ENCODE data around the gene STK36.

Gene STK36

GRCh38 chr2:218671654-218672566, at the start of gene STK36, which contains the start of gene RNF25:
STK36 (plus strand) TSS chr2:218672086; CDS start chr2:218672830, 744 bp downstream.
RNF25 (minus strand) TSS chr2:218672002; CDS start chr2:218671970, 32 bp downstream.
- peak; percentile 85 for DNase-seq

GRCh38 chr2:218622606-218623365, 49.1 kb upstream of the STK36 start:
- DNase-seq: no peak

- DNase-seq: no peak
These were observed 48.5 kb upstream of the STK36 start for GRCh38 chr2:218623366-218623705.

- DNase-seq: no peak
These were observed 45.5 kb upstream of the STK36 start for GRCh38 chr2:218626369-218626768.

- no peak for DNase-seq
These were observed 43.9 kb upstream of the STK36 start for GRCh38 chr2:218627939-218628338.

GRCh38 chr2:218631837-218632236, 40.0 kb upstream of the STK36 start:
- no peak for DNase-seq

GRCh38 chr2:218635719-218636118, 36.2 kb upstream of the STK36 start:
- DNase-seq: no peak

GRCh38 chr2:218638372-218638771, 33.5 kb upstream of the STK36 start:
- DNase-seq: no peak

- no peak for DNase-seq
These were observed 29.7 kb upstream of the STK36 start for GRCh38 chr2:218642121-218642656.

GRCh38 chr2:218642786-218643185, 29.1 kb upstream of the STK36 start:
- DNase-seq: no peak

GRCh38 chr2:218643751-218644310, 28.1 kb upstream of the STK36 start:
- DNase-seq: no peak

- no peak for DNase-seq
These were observed 27.2 kb upstream of the STK36 start for GRCh38 chr2:218644721-218645120.

GRCh38 chr2:218645126-218645525, 26.8 kb upstream of the STK36 start:
- no peak for DNase-seq

- peak; percentile 52 for DNase-seq
These were observed 23.6 kb upstream of the STK36 start for GRCh38 chr2:218648088-218648786.

- no peak for DNase-seq
These were observed 23.1 kb upstream of the STK36 start for GRCh38 chr2:218648787-218649100.

- DNase-seq: no peak
These were observed 16.1 kb upstream of the STK36 start for GRCh38 chr2:218655751-218656150.

- peak; percentile 45 for DNase-seq
These were observed 13.1 kb upstream of the STK36 start for GRCh38 chr2:218658671-218659257.

GRCh38 chr2:218659258-218659987, 12.5 kb upstream of the STK36 start, which contains the start of the genes BCS1L and ZNF142:
BCS1L (plus strand) TSS chr2:218659683; CDS start chr2:218660988, 1,305 bp downstream.
ZNF142 (minus strand) TSS chr2:218659623; CDS start chr2:218656429, 3,194 bp downstream.
- DNase-seq: peak; percentile 98

GRCh38 chr2:218659988-218660358, 11.9 kb upstream of the STK36 start:
- DNase-seq: no peak

GRCh38 chr2:218662377-218662776, 9.5 kb upstream of the STK36 start:
- DNase-seq: no peak

- no peak for DNase-seq
These were observed 9.1 kb upstream of the STK36 start for GRCh38 chr2:218662827-218663226.

GRCh38 chr2:218663901-218664300, 8.0 kb upstream of the STK36 start:
- DNase-seq: no peak
